NCI-H1092 treated with DMSO at 0.1 percent for 48 hours (cell line): ENCODE measurements around the gene SNX27.
"Not testable (repeated sequence)": the region's sequence is repeated elsewhere in the genome, so short reads cannot be mapped to it uniquely, and the experiment has no call there.

Experiments used
- DNase-seq: peaks from one replicate; lab custom pipeline; 2025; lab: John Stamatoyannopoulos, UW

SNX27 gene

DNA sequence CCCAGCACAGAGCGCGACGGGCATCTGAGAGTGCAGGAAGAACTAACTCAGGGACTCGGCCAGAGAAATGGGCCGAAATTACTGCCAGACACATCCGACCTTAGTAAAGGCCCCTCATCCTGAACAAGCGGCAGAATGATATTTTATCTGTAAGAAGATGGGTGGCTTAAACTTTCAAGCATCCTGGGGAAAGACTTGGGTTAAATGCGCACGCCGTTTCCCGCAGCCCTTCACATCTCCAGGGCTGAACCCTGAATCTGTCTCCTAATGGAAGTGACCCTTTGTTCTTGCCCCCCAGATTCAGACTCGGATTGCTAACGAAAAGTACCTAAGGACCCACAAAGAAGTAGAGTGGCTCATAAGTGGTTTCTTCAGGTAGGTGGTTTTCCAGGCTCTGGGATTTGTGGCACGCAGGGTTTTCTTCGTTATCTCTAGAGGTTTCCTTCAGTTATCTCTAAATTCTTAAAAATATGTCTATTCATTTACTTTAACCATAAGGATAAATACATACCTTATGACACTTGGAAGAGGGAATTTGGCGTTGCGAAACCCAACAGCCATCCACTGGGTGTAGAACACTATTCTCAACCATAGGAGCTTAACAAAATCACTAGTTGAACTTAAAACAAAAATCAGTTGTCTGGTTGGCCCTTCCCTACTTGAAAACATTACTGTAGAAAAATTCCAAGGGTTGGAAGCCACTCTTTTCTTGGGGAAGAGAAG lies 110.1 kb downstream of the SNX27 start:
- DNase-seq, result no peak

DNA sequence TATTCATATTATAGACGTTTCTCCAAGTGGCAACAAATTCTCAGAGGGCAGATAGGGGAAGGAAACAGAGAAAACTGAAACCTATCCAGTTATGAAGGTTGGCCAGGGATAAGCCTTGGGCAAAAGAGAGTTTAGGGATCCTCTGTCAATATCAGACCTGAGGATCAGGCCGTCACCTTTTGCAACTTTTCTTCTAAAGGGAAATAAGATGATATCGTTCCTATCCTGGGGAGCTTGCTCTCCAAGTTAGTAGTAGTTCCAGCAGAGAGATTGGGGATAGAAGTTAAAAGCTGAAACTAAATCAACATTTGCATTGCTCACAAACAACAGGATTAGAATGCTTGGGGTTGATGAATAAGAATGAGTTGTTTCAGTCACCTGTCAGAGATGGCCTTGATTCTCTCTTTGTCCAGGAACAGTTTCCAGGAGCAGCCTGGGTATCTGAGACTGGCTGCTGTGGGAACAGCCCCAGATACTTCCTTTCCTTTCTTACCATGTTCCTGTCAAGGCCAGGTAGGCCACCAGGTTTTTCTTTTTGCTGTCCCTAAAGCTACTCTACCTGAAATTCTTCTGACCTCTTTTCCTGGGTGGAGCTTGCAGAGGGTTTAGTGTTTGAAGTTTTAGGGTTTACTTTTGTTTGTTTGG lies 112.0 kb downstream of the SNX27 start:
- DNase-seq, result no peak

DNA sequence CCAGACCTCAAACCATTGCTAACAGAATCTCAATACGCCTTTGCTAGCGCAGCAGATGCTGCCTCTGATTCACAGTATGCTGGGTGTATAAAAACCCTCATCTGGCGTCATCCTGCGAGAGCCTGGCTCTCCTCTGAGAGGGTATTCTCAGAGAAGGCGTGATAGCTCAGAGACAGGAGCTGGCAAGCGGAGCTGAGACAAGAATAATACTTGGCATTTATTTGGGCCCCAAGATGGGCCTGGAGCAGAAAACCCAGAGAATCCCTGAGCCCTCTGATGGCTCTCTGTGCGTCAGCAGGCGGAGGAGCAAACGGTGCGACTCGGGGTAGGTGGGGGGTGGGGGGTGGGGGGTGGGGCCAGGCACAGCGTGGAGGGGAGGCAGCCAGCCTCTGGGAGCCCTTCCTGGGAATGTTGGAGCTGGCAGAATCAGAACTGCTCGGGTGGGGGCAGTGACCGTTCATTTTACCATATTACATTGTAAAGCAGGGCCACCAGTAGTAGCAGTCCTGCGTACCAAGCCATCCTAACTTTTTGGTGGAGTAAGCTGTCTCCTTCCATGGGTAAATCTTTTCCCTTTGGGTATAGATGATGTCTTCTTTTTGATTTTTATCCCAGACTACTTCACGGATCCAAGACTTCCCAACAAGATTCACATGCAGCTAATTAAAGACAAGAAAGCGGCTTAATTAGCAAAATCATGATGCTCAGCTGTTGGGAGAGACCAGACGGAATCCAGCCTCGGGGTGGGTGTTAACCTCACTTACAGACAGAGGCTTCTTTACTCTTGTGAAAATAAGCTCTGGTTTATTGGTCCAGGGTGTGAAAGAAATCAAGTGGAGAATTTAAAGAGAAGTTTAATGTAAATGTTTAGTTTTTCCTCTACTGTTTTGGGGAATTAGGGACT lies 116.6 kb downstream of the SNX27 start:
- DNase-seq, result peak; percentile 63

DNA sequence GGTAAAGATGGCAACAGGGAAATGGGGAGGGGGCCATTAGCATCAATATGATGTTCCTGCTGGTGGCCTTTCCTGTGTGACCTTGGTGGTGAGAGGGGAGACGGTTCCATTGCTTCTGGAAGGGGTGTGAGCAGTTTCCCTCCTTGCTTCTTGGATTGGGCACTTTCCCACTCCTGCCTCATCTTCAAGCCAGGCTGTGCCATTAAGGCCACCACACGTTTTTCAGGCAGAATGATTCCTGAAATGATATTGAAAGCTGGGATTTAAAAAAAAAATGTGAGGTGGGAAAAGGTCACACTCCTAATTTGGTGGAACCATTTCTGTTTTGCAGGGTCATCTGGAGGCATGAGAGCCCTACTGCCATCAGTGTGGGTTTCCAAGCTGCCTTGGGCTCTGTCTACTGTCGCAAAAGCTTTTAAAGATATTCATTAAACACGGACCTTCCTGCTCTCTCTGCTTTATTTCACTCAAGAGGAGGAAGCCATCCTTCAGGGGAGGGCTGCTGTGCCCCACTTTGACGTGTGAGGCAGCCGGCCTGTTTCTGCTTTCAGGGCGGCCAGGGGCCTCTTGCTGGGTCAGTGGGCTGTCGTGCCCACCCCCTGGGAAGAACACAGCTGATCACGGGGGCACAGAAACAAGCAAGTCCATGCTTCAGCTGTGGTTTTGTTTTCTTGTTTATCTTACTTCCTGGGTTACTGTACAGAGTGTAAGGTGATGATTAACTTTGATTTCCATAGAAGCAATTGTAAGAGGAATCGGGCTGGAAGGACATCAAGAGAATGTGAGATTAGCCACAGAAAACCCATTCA lies 117.5 kb downstream of the SNX27 start:
- no peak for DNase-seq

DNA sequence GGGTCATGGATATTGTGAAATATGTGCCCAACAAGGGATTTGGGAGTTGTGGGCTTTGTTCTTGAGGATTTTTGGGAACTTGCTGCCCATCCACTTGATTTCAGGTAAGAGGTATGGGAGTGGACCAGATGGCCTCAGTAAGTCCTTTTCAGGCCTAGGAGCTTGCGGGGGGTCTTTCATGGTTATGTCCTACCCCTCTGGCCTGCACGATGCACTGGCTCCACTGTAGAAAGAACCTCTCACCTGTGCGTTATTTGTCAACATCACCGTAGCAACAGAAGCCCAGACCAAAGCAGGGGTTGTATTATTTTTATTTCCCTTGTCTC lies 118.1 kb downstream of the SNX27 start:
- no peak for DNase-seq

DNA sequence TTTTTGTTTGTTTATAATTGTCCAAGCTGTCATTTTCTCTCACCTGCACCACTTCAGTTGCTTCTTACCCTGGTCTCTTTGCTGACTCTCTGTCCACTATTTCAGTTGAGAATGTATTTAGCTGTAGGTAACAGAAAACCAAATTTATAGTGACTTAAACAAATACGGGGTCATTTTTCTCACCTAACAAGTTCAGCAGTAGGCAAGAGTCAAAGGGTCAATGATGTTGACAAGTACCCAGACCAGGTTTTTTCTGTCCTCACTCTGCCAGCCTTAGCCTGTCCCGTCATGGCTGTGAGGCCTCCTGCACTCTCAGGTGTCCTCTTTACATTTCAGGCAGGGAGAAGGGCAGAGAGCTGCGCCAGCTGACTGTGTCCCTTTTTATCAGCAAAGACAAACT lies 121.3 kb downstream of the SNX27 start:
- DNase-seq, result no peak

DNA sequence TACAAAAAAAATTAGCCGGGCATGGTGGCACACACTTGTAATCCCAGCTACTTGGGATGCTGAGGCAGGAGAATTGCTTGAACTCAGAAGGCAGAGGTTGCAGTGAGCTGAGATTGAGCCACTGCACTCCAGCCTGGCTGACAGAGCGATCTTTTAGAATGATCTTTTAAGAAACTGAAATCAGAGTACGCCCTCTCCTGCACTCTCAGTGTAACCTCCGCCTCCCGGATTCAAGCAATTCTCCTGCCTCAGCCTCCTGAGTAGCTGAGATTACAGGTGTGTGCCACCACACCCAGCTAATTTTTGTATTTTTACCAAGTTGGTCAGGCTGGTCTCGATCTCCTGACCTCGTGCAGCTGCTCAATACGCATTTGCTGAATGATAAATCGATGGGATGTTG lies 122.1 kb downstream of the SNX27 start:
- not testable (repeated sequence) for DNase-seq

DNA sequence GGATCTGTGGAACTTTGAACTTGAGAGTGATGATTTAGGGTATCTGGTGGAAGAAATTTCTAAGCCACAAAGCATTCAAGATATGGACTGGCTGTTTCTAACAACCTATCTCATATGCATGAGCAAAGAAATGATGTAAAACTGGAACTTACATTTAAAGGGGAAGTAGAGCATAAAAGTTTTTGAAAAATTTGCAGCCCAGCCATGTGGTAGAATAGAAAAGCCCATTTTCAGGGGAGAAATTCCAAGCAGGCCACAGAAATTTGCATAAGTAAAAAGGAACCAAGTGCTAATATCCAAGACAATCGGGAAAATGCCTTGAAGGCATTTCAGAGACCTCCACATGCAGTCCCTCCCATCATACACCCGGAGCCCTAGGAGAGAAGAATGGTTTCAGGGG lies 125.2 kb downstream of the SNX27 start:
- no peak for DNase-seq

DNA sequence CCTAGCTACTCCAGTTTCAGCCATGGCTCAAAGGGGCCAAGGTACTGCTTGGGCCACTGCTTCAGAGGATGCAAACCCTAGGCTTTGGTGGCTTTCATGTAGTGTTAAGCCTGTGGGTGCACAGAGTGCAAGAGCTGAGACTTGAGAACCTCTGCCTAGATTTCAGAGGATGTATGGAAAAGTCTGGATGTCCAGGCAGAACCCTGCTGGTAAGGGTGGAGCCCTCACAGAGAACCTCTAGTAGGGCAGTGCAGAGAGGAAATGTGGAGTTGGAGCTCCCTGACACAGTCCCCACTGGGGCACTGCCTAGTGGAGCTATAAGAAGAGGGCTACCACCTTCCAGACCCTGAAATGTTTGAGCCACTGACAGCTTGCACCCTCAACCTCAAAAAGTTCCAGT lies 125.6 kb downstream of the SNX27 start:
- DNase-seq, result no peak

DNA sequence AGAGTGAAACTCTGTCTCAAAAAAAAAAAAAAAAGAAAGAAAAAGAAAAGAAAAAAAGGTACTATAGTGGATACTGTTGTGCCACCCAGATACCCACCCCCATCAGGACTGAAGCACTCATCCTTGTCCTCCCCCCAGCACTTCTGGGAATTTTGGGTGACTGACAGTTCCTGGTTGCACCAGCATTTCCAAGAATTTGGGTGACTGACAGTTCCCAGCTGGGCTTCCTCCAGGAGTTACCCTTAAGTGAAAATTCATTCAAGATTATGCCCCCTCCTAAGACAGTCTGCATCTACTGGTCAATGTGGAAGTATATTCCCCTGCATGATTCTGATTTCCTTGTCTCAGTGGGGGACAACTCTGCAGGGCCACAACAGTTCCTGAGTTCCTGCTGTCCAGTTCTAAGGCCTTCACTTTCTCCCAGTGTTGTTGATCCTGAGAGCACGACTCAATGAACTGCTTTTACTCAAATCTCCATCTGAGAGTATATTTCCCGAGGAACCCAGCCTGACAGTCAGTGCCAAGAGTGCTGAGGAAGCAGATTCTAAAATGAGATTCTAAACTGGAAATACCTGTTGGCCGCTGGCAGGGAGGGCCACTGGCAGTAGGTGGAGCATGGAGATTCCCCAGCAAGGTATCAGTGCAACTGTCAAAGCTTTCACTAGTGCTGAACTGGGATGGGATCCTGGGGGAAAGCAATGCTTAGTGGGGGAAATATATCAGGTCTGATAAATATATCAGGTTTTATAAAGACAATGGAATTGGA lies 127.9 kb downstream of the SNX27 start:
- DNase-seq, result no peak

DNA sequence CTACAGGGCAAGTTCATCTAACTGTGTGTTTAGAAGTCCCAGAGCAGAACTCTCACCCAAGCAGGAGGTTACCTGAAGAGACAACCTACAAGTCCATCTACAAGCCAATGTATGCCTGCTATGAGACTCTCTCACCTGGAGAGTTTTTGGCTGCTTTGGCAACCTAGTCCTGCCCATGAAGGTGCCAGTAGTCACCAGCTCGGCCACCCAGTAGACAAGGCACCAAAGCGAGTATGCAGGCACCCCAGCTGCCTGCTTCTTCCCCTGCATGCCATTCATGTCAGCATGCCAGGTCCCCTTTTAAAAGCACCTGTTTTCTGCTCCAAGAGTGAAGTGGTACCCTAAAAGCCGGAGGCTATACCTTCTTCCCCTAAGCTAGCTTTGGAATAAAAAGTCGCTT lies 129.7 kb downstream of the SNX27 start:
- no peak for DNase-seq
